Gastrocnemius medialis (tissue), 4 donors: Measurements from ENCODE around the gene CCL25. TPM values are rescaled to one million over a fixed set of nuclear protein-coding genes. Genes with fewer than 3 reads are reported as not detected.
"Not testable (repeated sequence)": the region's sequence is repeated elsewhere in the genome, so short reads cannot be mapped to it uniquely, and the experiment has no call there.

Experiments used
- ATAC-seq, 2 donors: fragments of 150-250 bp; one replicate each; pipeline ENCODE4 v1.9.1; 2016
- DNase-seq, 2 donors: peaks; one replicate each; pipeline ENCODE4 v3.0.0-alpha.2; 2019
- H3K27ac ChIP-seq, 4 donors: fragments of 200-600 bp; sonication (generic); 1 replicate in 1 of 4; 2 replicates in 3 of 4; pipeline ENCODE4 v1.5.1; 2016 to 2018; ENCODE audit warnings: mild to moderate bottlenecking in 2 of 4, moderate library complexity in 1 of 4
- H3K27me3 ChIP-seq, 3 donors: fragments of 200-600 bp; sonication (generic) in 2 of 3; 1 replicate in 1 of 3; 2 replicates in 2 of 3; pipeline versions ENCODE4 v1.5.1 to v1.6.0; 2016 to 2019; ENCODE audit warnings: mild to moderate bottlenecking in 1 of 3, moderate library complexity in 1 of 3
- H3K36me3 ChIP-seq, 2 donors: fragments of 200-600 bp; sonication (generic) in 1 of 2; one replicate each; pipeline ENCODE4 v1.5.1; 2017 to 2018
- H3K4me1 ChIP-seq, 2 donors: fragments of 200-600 bp; sonication (generic) in 1 of 2; one replicate each; pipeline ENCODE4 v1.5.1; 2016 to 2017; ENCODE audit warnings: mild to moderate bottlenecking in 2 of 2
- H3K4me3 ChIP-seq, 4 donors: fragments of 200-600 bp; sonication (generic) in 3 of 4; 1 replicate in 1 of 4; 2 replicates in 3 of 4; pipeline ENCODE4 v1.5.1; 2016 to 2019; ENCODE audit warnings: mild to moderate bottlenecking in 2 of 4
- H3K9me3 ChIP-seq, 3 donors: fragments of 200-600 bp; sonication (generic) in 2 of 3; 1 replicate in 1 of 3; 2 replicates in 2 of 3; pipeline ENCODE4 v1.5.1; 2016 to 2019
- POLR2A ChIP-seq, 2 donors: fragments of 450-650 bp; IDR thresholded peaks; one replicate each; pipeline ENCODE4 v1.6.1; 2017; ENCODE audit warnings: antibody characterized with exemption in 2 of 2, mild to moderate bottlenecking in 2 of 2, moderate library complexity in 2 of 2
- in situ Hi-C, 4 donors: fragments of 200-750 bp; cut with MboI; loops; one replicate each; pipeline versions ENCODE4 v1.15.0 to v1.8.0; 2017; ENCODE audit warnings: low sequenced_read_pairs in 4 of 4
- intact Hi-C: fragments of 100-400 bp; cut with DNase I; formaldehyde crosslinking; loops from one replicate; pipeline ENCODE4 v1.15.1; 2023; ENCODE audit warnings: low total_unique reads
- total RNA-seq, 4 donors: library from RNA; depleted of rRNA; stranded (reverse); fragments of >200 nt; gene quantifications; one replicate each; pipeline versions ENCODE4 v1.1.0 to v1.2.3, GENCODE V29; 2016
- TF ChIP-seq, protein P1 (sequence below), 5 experiments: fragments of 450-650 bp in 3 of 5; fragments of 200-600 bp in 2 of 5; sonication (generic) in 2 of 5; IDR thresholded peaks in 4 of 5; conservative IDR thresholded peaks in 1 of 5; 1 replicate in 4 of 5; 2 replicates in 1 of 5; pipeline ENCODE4 v1.5.1; 2016 to 2019; ENCODE audit warnings: antibody characterized with exemption in 5 of 5, mild to moderate bottlenecking in 3 of 5, moderate library complexity in 3 of 5

Gene CCL25
- total RNA-seq, 4 donors from 2014 or later = not detected

GRCh38 chr19:8097681-8098567, 45.4 kb downstream of the CCL25 start:
- ATAC-seq = no peak
- DNase-seq = no peak
- TF ChIP-seq POLR2A (IDR thresholded peaks at IDR 0.05) = no peak
- TF ChIP-seq, protein P1, sequence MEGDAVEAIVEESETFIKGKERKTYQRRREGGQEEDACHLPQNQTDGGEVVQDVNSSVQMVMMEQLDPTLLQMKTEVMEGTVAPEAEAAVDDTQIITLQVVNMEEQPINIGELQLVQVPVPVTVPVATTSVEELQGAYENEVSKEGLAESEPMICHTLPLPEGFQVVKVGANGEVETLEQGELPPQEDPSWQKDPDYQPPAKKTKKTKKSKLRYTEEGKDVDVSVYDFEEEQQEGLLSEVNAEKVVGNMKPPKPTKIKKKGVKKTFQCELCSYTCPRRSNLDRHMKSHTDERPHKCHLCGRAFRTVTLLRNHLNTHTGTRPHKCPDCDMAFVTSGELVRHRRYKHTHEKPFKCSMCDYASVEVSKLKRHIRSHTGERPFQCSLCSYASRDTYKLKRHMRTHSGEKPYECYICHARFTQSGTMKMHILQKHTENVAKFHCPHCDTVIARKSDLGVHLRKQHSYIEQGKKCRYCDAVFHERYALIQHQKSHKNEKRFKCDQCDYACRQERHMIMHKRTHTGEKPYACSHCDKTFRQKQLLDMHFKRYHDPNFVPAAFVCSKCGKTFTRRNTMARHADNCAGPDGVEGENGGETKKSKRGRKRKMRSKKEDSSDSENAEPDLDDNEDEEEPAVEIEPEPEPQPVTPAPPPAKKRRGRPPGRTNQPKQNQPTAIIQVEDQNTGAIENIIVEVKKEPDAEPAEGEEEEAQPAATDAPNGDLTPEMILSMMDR (IDR thresholded peaks at IDR 0.05 in 4 of 5, conservative IDR thresholded peaks at IDR 0.05 in 1 of 5) = no peak
- no peak overlapping the region for H3K27ac ChIP-seq
- in situ Hi-C loops (no loop called here), intact Hi-C loops (no loop called here)
- no peak overlapping the region for H3K4me3 ChIP-seq
- peaks cover 0 to 12% (median 8%) of the 10 kb centered on the region in 3 donors for H3K9me3 ChIP-seq
- no peaks in the 10 kb centered on the region for H3K36me3 ChIP-seq
- no peaks in the 10 kb centered on the region for H3K27me3 ChIP-seq
- H3K4me1 ChIP-seq = no peaks in the 10 kb centered on the region

- Histone ChIP-seq H3K36me3 (no peaks in the 10 kb centered on the region), H3K9me3 (no peaks in the 10 kb centered on the region), H3K27me3 (no peaks in the 10 kb centered on the region), H3K27ac (no peak overlapping the region), H3K4me3 (no peak overlapping the region), H3K4me1 (no peaks in the 10 kb centered on the region)
- DNase-seq (no peak), ATAC-seq (no peak)
- in situ Hi-C loops = no loop called here
- intact Hi-C loops = no loop called here
- TF ChIP-seq, protein P1 (IDR thresholded peaks at IDR 0.05 in 4 of 5, conservative IDR thresholded peaks at IDR 0.05 in 1 of 5) = no peak
- TF ChIP-seq POLR2A (IDR thresholded peaks at IDR 0.05) = no peak
Observed at GRCh38 chr19:8101311-8101710, 48.8 kb downstream of the CCL25 start.

GRCh38 chr19:8101910-8102309, 49.4 kb downstream of the CCL25 start:
- H3K4me3 ChIP-seq, H3K27me3 ChIP-seq, H3K36me3 ChIP-seq, intact Hi-C loops, in situ Hi-C loops, H3K9me3 ChIP-seq, ATAC-seq, DNase-seq, H3K4me1 ChIP-seq, H3K27ac ChIP-seq: not testable (repeated sequence)

- no peak overlapping the region for H3K27ac ChIP-seq
- H3K4me3 ChIP-seq = no peak overlapping the region
- no peak for DNase-seq
- no peaks in the 10 kb centered on the region for H3K4me1 ChIP-seq
- no peaks in the 10 kb centered on the region for H3K9me3 ChIP-seq
- H3K36me3 ChIP-seq = no peaks in the 10 kb centered on the region
- TF ChIP-seq POLR2A (IDR thresholded peaks at IDR 0.05) = no peak
- TF ChIP-seq, protein P1 (IDR thresholded peaks at IDR 0.05 in 4 of 5, conservative IDR thresholded peaks at IDR 0.05 in 1 of 5) = no peak
- H3K27me3 ChIP-seq = no peaks in the 10 kb centered on the region
- intact Hi-C loops = no loop called here
- in situ Hi-C loops = no loop called here
- no peak for ATAC-seq
Observed at GRCh38 chr19:8105471-8105870, 52.9 kb downstream of the CCL25 start.

DNA sequence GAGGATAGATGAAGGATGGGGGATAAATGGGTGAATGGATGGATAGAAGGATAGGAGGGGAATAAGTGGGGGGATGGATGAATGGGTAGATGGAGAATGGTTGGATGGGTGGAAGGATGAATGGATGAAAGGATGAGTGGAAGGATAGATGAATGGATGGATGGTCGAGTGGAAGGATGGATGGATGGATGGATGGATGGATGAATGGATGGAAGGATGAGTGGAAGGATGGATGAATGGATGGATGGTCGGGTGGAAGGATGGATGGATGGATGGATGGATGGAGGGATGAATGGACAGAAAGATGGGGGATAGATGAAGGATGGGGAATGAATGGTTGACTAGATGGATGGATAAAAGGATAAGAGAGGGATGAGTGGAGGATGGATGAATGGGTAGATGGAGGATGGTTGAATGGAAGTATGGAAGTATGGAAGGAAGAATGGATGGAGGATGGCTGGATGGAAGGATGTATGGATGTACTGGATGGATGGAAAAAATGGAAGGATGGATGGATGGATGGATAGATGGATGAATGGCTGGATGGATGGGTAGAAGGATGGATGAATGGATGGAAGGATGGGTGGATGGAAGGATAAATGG, 54.8 kb downstream of the CCL25 start:
- Histone ChIP-seq H3K27ac (no peak overlapping the region), H3K9me3 (no peaks in the 10 kb centered on the region), H3K4me1 (no peaks in the 10 kb centered on the region), H3K27me3 (no peaks in the 10 kb centered on the region), H3K4me3 (no peak overlapping the region), H3K36me3 (no peaks in the 10 kb centered on the region)
- no peak for TF ChIP-seq POLR2A (IDR thresholded peaks at IDR 0.05)
- TF ChIP-seq, protein P1 (IDR thresholded peaks at IDR 0.05 in 4 of 5, conservative IDR thresholded peaks at IDR 0.05 in 1 of 5) = no peak
- ATAC-seq (no peak), DNase-seq (no peak)
- in situ Hi-C loops (no loop called here), intact Hi-C loops (no loop called here)
